Activated naive CD8-positive, alpha-beta T cell (primary cell): ENCODE measurements around the gene TRIM49D1.
A peak's percentile ranks its signal among the peaks of the same experiment; 100 is the strongest.
"Not testable (repeated sequence)": the region's sequence is repeated elsewhere in the genome, so short reads cannot be mapped to it uniquely, and the experiment has no call there.

Source experiments
- H3K27ac Mint-ChIP-seq: one replicate; pipeline ENCODE4 v1.8.0; 2021; ENCODE audit warnings: mixed read lengths
- H3K27me3 Mint-ChIP-seq: one replicate; pipeline ENCODE4 v1.8.0; 2021; ENCODE audit warnings: mixed read lengths
- H3K36me3 Mint-ChIP-seq: one replicate; pipeline ENCODE4 v1.8.0; 2021; ENCODE audit warnings: mixed read lengths
- H3K4me1 Mint-ChIP-seq: one replicate; pipeline ENCODE4 v1.8.0; 2021; ENCODE audit warnings: low read depth, mixed read lengths
- H3K4me3 Mint-ChIP-seq: one replicate; pipeline ENCODE4 v1.8.0; 2021; ENCODE audit warnings: mild to moderate bottlenecking, mixed read lengths
- H3K9me3 Mint-ChIP-seq: one replicate; pipeline ENCODE4 v1.8.0; 2021; ENCODE audit warnings: low read depth, mixed read lengths

The TRIM49D1 gene

GRCh38 chr11:89922195-89922660 is at the start of gene TRIM49D1:
TRIM49D1 (minus strand) TSS chr11:89922245; CDS start chr11:89917710, 4,535 bp downstream.
- Mint-ChIP-seq H3K36me3 (no peaks in the 10 kb centered on the region), H3K27ac (no peak within 1 kb of the TSS), H3K27me3 (no peaks in the 10 kb centered on the region), H3K4me1 (no peaks in the 10 kb centered on the region), H3K9me3 (no peaks in the 10 kb centered on the region), H3K4me3 (no peak within 1 kb of the TSS)

DNA sequence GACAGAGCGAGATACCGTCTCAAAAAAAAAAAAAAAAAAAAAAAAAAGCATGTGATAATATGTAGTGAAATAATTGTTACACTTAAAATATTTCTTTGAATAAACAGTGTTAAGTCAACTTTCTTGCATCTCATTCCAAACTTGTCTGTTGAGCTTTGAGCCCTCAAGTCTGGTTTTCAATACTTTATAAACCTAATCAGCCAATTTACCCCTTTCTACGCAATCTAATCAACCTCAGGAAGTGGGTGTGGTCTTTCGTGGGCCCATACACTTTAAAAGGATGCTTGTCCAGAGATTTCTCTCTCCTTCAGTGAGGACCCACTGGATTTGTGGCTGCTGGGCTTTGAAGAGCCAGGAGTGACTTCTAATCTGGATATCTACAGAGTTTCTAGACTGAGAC is 43.7 kb upstream of the TRIM49D1 start, which contains the start of gene TRIM64:
TRIM64 (plus strand) TSS at position 301 of the 400 bp plus-strand sequence. CDS start 2,467 bp downstream, outside the sequence.
- not testable (repeated sequence) for H3K4me3 Mint-ChIP-seq, H3K27me3 Mint-ChIP-seq, H3K27ac Mint-ChIP-seq, H3K9me3 Mint-ChIP-seq, H3K36me3 Mint-ChIP-seq, H3K4me1 Mint-ChIP-seq

- not testable (repeated sequence) for H3K4me1 Mint-ChIP-seq, H3K9me3 Mint-ChIP-seq, H3K4me3 Mint-ChIP-seq, H3K27ac Mint-ChIP-seq, H3K27me3 Mint-ChIP-seq, H3K36me3 Mint-ChIP-seq
These were observed 38.8 kb upstream of the TRIM49D1 start for GRCh38 chr11:89960833-89961232.

DNA sequence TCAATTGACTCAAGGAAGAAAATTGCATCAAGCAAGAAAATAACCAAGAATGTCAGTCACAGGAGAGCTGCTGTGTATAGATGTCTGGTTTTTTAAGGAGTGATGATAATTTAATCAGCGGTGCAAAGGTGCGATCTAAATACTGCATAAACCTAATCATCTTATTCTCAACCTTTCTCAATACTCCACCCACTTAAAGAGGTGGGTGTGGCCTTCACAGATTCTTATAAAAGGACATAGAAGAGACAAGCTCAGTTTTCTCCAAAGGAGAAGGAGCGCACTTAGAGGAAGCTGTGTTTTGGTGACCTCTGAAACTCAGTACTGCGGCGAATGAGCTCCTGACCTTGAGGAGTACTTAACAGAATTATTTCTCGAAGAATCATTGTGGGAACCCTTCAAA is 1.7 kb upstream of the TRIM49D1 start, which contains the start of gene TRIM49D2:
TRIM49D2 (plus strand) TSS at position 301 of the 400 bp plus-strand sequence. CDS start 2,698 bp downstream, outside the sequence.
- H3K27me3 Mint-ChIP-seq, H3K4me3 Mint-ChIP-seq, H3K36me3 Mint-ChIP-seq, H3K9me3 Mint-ChIP-seq, H3K27ac Mint-ChIP-seq, H3K4me1 Mint-ChIP-seq: not testable (repeated sequence)

GRCh38 chr11:89900809-89901208 is 21.2 kb downstream of the TRIM49D1 start:
- H3K4me1 Mint-ChIP-seq, H3K4me3 Mint-ChIP-seq, H3K27me3 Mint-ChIP-seq, H3K36me3 Mint-ChIP-seq, H3K9me3 Mint-ChIP-seq, H3K27ac Mint-ChIP-seq: not testable (repeated sequence)

DNA sequence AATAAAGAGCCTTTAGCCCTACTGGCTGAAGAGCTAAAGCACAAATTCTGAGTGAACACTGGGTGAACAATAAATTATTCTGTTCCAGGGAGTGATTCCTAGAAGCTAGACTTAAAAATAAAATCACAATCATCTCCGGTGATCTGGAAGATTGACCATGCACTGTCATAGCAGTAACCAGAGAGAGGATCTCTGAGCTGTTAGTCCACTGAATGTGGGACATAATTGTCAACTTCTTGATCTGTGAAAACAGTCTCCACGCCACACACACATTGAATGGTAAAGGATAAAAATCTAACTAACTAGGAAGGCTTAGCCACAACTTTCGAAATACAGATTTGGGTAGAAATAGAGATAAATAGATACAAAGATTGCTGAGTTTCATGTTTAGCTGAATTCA is 28.8 kb downstream of the TRIM49D1 start:
- H3K27ac Mint-ChIP-seq, H3K9me3 Mint-ChIP-seq, H3K4me1 Mint-ChIP-seq, H3K27me3 Mint-ChIP-seq, H3K36me3 Mint-ChIP-seq, H3K4me3 Mint-ChIP-seq: not testable (repeated sequence)

GRCh38 chr11:89877511-89877910 is 44.5 kb downstream of the TRIM49D1 start:
- not testable (repeated sequence) for H3K27me3 Mint-ChIP-seq, H3K27ac Mint-ChIP-seq, H3K4me1 Mint-ChIP-seq, H3K9me3 Mint-ChIP-seq, H3K4me3 Mint-ChIP-seq, H3K36me3 Mint-ChIP-seq

- not testable (repeated sequence) for H3K36me3 Mint-ChIP-seq, H3K4me1 Mint-ChIP-seq, H3K27me3 Mint-ChIP-seq, H3K4me3 Mint-ChIP-seq, H3K27ac Mint-ChIP-seq, H3K9me3 Mint-ChIP-seq
These were observed 49.5 kb downstream of the TRIM49D1 start for GRCh38 chr11:89872588-89872987.

DNA sequence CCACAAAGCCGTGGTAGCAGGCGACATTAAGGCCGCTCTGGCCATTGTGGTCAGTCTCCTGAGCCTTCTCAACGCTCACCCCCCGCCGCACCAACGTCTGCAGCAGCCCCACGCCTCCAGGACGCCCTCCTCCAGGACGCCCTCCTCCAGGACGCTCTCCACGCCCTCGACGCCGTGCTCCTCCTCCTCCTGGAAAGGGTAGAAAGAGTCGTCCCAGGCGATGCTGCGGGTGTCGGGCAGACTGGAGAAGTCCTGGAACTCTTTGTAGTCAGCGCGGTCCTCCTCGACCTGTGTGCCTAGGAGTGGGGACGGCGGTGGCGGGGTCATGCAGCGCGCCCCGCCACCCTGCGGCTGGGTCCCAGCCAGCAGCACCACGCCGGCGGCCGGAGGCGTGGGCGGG is 56.8 kb downstream of the TRIM49D1 start:
- H3K9me3 Mint-ChIP-seq, H3K4me3 Mint-ChIP-seq, H3K27me3 Mint-ChIP-seq, H3K27ac Mint-ChIP-seq, H3K4me1 Mint-ChIP-seq, H3K36me3 Mint-ChIP-seq: not testable (repeated sequence)

DNA sequence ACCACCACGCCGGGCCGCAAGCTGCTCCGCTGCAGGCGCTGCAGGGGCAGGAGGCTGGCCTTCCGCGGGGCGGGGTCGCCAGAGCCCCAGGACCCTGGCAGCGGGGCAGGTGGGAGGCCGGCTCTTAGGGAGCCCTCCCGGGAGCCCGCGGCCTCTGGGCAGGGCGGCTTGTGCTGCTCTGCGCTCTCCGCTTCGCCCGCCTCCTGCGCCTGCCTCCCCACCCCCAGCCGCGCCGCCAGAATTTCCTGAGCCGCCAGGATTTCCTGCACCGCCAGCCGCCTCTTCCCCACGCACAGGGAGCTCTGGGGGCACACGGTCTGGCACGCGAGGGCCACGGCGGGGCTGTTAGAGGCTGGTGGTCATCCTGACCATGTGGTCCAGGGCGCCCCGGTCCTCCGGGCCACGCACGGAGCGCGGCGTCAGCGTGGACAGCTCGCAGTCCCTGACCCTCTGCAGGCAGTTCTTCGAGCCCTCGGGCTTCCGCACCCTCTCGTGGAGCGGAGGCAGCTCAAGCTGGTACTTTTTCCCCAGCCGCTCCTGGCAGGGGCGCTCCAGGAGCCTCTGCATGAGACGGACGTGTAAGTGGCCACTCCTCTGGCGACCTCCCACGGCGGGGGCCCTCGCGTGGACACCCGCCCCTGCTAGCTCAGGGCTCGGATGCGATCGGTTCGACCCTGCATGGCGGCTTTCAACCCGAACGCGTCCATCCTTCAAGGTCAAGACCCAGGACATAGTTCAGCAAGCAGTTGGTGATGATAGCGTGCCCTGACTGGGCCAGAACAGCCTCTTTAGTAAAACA is 57.9 kb downstream of the TRIM49D1 start:
- not testable (repeated sequence) for H3K36me3 Mint-ChIP-seq, H3K27ac Mint-ChIP-seq, H3K4me1 Mint-ChIP-seq, H3K27me3 Mint-ChIP-seq, H3K9me3 Mint-ChIP-seq
- peak overlapping the region; percentile 13 for H3K4me3 Mint-ChIP-seq
